LoVo (cell line): ENCODE results near the gene ZC3H12D.
"Not testable (repeated sequence)": the region's sequence is repeated elsewhere in the genome, so short reads cannot be mapped to it uniquely, and the experiment has no call there.

Experiments
- DNase-seq: peaks from one replicate; pipeline ENCODE4 v3.0.0-alpha.2; 2016; ENCODE audit warnings: low spot score

The ZC3H12D gene

GRCh38 chr6:149484733-149485700 lies at the start of gene ZC3H12D:
ZC3H12D (minus strand) TSS chr6:149485014; CDS start chr6:149474543, 10,471 bp downstream.
- peak; percentile 86 for DNase-seq

- DNase-seq = no peak
Observed at GRCh38 chr6:149529650-149530049, 44.8 kb upstream of the ZC3H12D start.

GRCh38 chr6:149515494-149515893 lies 30.7 kb upstream of the ZC3H12D start:
- DNase-seq = no peak

GRCh38 chr6:149513915-149514314 lies 29.1 kb upstream of the ZC3H12D start:
- DNase-seq = no peak

GRCh38 chr6:149510793-149511512 lies 26.1 kb upstream of the ZC3H12D start:
- no peak for DNase-seq

GRCh38 chr6:149508485-149508884 lies 23.7 kb upstream of the ZC3H12D start:
- DNase-seq = no peak

- no peak for DNase-seq
Observed at GRCh38 chr6:149503872-149504271, 19.1 kb upstream of the ZC3H12D start.

GRCh38 chr6:149503276-149503675 lies 18.5 kb upstream of the ZC3H12D start:
- no peak for DNase-seq

- DNase-seq = no peak
Observed at GRCh38 chr6:149501768-149502167, 17.0 kb upstream of the ZC3H12D start.

GRCh38 chr6:149501201-149501600 lies 16.4 kb upstream of the ZC3H12D start:
- DNase-seq = no peak

GRCh38 chr6:149500096-149500495 lies 15.3 kb upstream of the ZC3H12D start:
- no peak for DNase-seq

- DNase-seq = peak; percentile 22
Observed at GRCh38 chr6:149499066-149499465, 14.3 kb upstream of the ZC3H12D start.

GRCh38 chr6:149497365-149497764 lies 12.6 kb upstream of the ZC3H12D start:
- DNase-seq = no peak

GRCh38 chr6:149496597-149496996 lies 11.8 kb upstream of the ZC3H12D start:
- not testable (repeated sequence) for DNase-seq

- DNase-seq = not testable (repeated sequence)
Observed at GRCh38 chr6:149495349-149496016, 10.7 kb upstream of the ZC3H12D start.

- DNase-seq = not testable (repeated sequence)
Observed at GRCh38 chr6:149494810-149495209, 10.0 kb upstream of the ZC3H12D start.

- DNase-seq = no peak
Observed at GRCh38 chr6:149493761-149494320, 9.0 kb upstream of the ZC3H12D start.

GRCh38 chr6:149492798-149493343 lies 8.1 kb upstream of the ZC3H12D start:
- DNase-seq = no peak

- no peak for DNase-seq
Observed at GRCh38 chr6:149489967-149490366, 5.2 kb upstream of the ZC3H12D start.

- no peak for DNase-seq
Observed at GRCh38 chr6:149488815-149489214, 4.0 kb upstream of the ZC3H12D start.

GRCh38 chr6:149487316-149487715 lies 2.5 kb upstream of the ZC3H12D start:
- DNase-seq = no peak
